Liver (tissue), 9 donors: ENCODE results near the gene SH3D19. TPM values are rescaled to one million over a fixed set of nuclear protein-coding genes. Genes with fewer than 3 reads are reported as not detected.

ENCODE experiments used
- DNase-seq: peaks from one replicate; pipeline ENCODE4 v3.0.0-alpha.2; 2017; ENCODE audit warnings: low spot score
- H3K27ac ChIP-seq, 2 donors: one replicate each; pipeline ENCODE4 v1.7.0; 2013; ENCODE audit warnings: inconsistent platforms in 2 of 2, low read length in 2 of 2, control low read depth in 1 of 2, low read depth in 1 of 2, mild to moderate bottlenecking in 1 of 2
- H3K27me3 ChIP-seq, 4 donors: one replicate each; pipeline versions ENCODE4 v1.6.1 to v1.7.0; 2013; ENCODE audit warnings: low read length in 3 of 4, inconsistent platforms in 1 of 4, mild to moderate bottlenecking in 1 of 4, moderate library complexity in 1 of 4; ENCODE audit not compliant: control insufficient read depth in 4 of 4, insufficient read depth in 4 of 4
- H3K36me3 ChIP-seq, 4 donors: one replicate each; pipeline versions ENCODE4 v1.6.1 to v1.7.0; 2013; ENCODE audit warnings: low read length in 3 of 4, mild to moderate bottlenecking in 3 of 4, low read depth in 1 of 4, moderate library complexity in 1 of 4; ENCODE audit not compliant: control insufficient read depth in 4 of 4, insufficient read depth in 3 of 4
- H3K4me1 ChIP-seq, 4 donors: one replicate each; pipeline versions ENCODE4 v1.6.1 to v1.7.0; 2013; ENCODE audit warnings: low read length in 3 of 4, mild to moderate bottlenecking in 3 of 4, moderate library complexity in 1 of 4; ENCODE audit not compliant: control insufficient read depth in 4 of 4, insufficient read depth in 4 of 4
- H3K4me3 ChIP-seq, 3 donors: one replicate each; pipeline versions ENCODE4 v1.6.1 to v1.7.0; 2013; ENCODE audit warnings: low read length in 3 of 3, control low read depth in 1 of 3, low read depth in 1 of 3, mild to moderate bottlenecking in 1 of 3
- H3K9ac ChIP-seq, 2 donors: one replicate each; pipeline ENCODE4 v1.7.0; 2013; ENCODE audit warnings: low read length in 2 of 2, mild to moderate bottlenecking in 2 of 2, moderate library complexity in 2 of 2, control low read depth in 1 of 2, low read depth in 1 of 2
- H3K9me3 ChIP-seq, 4 donors: one replicate each; pipeline versions ENCODE4 v1.6.1 to v1.7.0; 2013; ENCODE audit warnings: low read length in 3 of 4; ENCODE audit not compliant: control insufficient read depth in 4 of 4
- EGR1 ChIP-seq, 2 donors: IDR thresholded peaks; 2 replicates each; pipeline ENCODE4 v1.6.1; 2016 to 2018; ENCODE audit warnings: antibody characterized with exemption in 2 of 2, low read depth in 2 of 2
- FOXA1 ChIP-seq: IDR thresholded peaks from 2 replicates; pipeline ENCODE4 v1.6.1; 2016; ENCODE audit warnings: antibody characterized with exemption
- FOXA2 ChIP-seq: IDR thresholded peaks from 2 replicates; pipeline ENCODE4 v1.6.1; 2016; ENCODE audit warnings: antibody characterized with exemption
- GABPA ChIP-seq, 2 donors: IDR thresholded peaks in 1 of 2; conservative IDR thresholded peaks in 1 of 2; 2 replicates each; pipeline ENCODE4 v1.6.1; 2016; ENCODE audit warnings: antibody characterized with exemption in 2 of 2, mild to moderate bottlenecking in 1 of 2, moderate library complexity in 1 of 2
- HNF4A ChIP-seq, 2 donors: conservative IDR thresholded peaks; 2 replicates each; pipeline ENCODE4 v1.6.1; 2016; ENCODE audit warnings: antibody characterized with exemption in 2 of 2, mild to moderate bottlenecking in 2 of 2
- HNF4G ChIP-seq: IDR thresholded peaks from 2 replicates; pipeline ENCODE4 v1.6.1; 2016; ENCODE audit warnings: antibody characterized with exemption
- JUND ChIP-seq, 2 donors: IDR thresholded peaks; 2 replicates each; pipeline ENCODE4 v1.6.1; 2016; ENCODE audit warnings: antibody characterized with exemption in 2 of 2
- MAX ChIP-seq: IDR thresholded peaks from 2 replicates; pipeline ENCODE4 v1.6.1; 2016; ENCODE audit warnings: antibody characterized with exemption
- NR2F2 ChIP-seq: IDR thresholded peaks from 2 replicates; pipeline ENCODE4 v1.6.1; 2016; ENCODE audit warnings: antibody characterized with exemption
- RAD21 ChIP-seq, 2 donors: IDR thresholded peaks; 2 replicates each; pipeline ENCODE4 v1.6.1; 2016; ENCODE audit warnings: antibody characterized with exemption in 2 of 2, mild to moderate bottlenecking in 2 of 2
- RXRA ChIP-seq, 2 donors: IDR thresholded peaks; 2 replicates each; pipeline ENCODE4 v1.6.1; 2017 to 2018; ENCODE audit warnings: antibody characterized with exemption in 2 of 2, mild to moderate bottlenecking in 1 of 2
- SP1 ChIP-seq: IDR thresholded peaks from 2 replicates; pipeline ENCODE4 v1.6.1; 2018; ENCODE audit warnings: antibody characterized with exemption, mild to moderate bottlenecking
- TAF1 ChIP-seq: conservative IDR thresholded peaks from 2 replicates; pipeline ENCODE4 v1.6.1; 2016; ENCODE audit warnings: antibody characterized with exemption, mild to moderate bottlenecking
- YY1 ChIP-seq: IDR thresholded peaks from 2 replicates; pipeline ENCODE4 v1.6.1; 2016; ENCODE audit warnings: antibody characterized with exemption, mild to moderate bottlenecking
- ZBTB33 ChIP-seq: IDR thresholded peaks from 2 replicates; pipeline ENCODE4 v1.6.1; 2016; ENCODE audit warnings: antibody characterized with exemption
- WGBS: extraction: QIAGEN DNeasy Blood & Tissue Kit; methylation state at CpG from one replicate; pipeline ENCODE4 v1.1.7; 2013; 5-methylcytosine and 5-hydroxymethylcytosine counted together
- polyA plus RNA-seq, 2 donors: library from polyadenylated mRNA; stranded (reverse) in 1 of 2; unstranded in 1 of 2; fragments of 200-250 nt in 1 of 2; fragments of >200 nt in 1 of 2; fragmentation: Nextera tagmentation in 1 of 2; extraction: Ambion mirVana in 1 of 2; gene quantifications; one replicate each; pipeline versions ENCODE4 v1.2.1 to v1.2.3, GENCODE V29; 2013 to 2015
- total RNA-seq, 2 donors: library from RNA; depleted of rRNA; stranded (reverse); fragments of >200 nt; gene quantifications; one replicate each; pipeline ENCODE4 v1.2.3, GENCODE V29; 2014
- TF ChIP-seq, protein P1 (sequence below): fragments of 150-350 bp; IDR thresholded peaks from 2 replicates; pipeline ENCODE4 v1.5.1; 2017; ENCODE audit warnings: improper control_type of control experiment, low read depth, low read length; ENCODE audit not compliant: missing input control
- TF ChIP-seq, protein P2 (sequence below): IDR thresholded peaks from 2 replicates; pipeline ENCODE4 v1.6.1; 2016; ENCODE audit warnings: antibody characterized with exemption
- TF ChIP-seq, protein P3 (sequence below): IDR thresholded peaks from 2 replicates; pipeline ENCODE4 v1.6.1; 2016; ENCODE audit warnings: antibody characterized with exemption, mild to moderate bottlenecking
- donor health status: healthy.
- donor health status: healthy.
- donor health status: healthy.
- donor health status: healthy.
- donor health status: healthy.

Gene SH3D19
- total and polyA plus RNA-seq, 4 donors: 11.0 to 22.2 (median 17.1) TPM

- TF ChIP-seq, protein P1, sequence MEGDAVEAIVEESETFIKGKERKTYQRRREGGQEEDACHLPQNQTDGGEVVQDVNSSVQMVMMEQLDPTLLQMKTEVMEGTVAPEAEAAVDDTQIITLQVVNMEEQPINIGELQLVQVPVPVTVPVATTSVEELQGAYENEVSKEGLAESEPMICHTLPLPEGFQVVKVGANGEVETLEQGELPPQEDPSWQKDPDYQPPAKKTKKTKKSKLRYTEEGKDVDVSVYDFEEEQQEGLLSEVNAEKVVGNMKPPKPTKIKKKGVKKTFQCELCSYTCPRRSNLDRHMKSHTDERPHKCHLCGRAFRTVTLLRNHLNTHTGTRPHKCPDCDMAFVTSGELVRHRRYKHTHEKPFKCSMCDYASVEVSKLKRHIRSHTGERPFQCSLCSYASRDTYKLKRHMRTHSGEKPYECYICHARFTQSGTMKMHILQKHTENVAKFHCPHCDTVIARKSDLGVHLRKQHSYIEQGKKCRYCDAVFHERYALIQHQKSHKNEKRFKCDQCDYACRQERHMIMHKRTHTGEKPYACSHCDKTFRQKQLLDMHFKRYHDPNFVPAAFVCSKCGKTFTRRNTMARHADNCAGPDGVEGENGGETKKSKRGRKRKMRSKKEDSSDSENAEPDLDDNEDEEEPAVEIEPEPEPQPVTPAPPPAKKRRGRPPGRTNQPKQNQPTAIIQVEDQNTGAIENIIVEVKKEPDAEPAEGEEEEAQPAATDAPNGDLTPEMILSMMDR: no peak
- peak; percentile 80 to 82 for TF ChIP-seq HNF4A (conservative IDR thresholded peaks at IDR 0.05)
- peak; percentile 71 to 88 for TF ChIP-seq EGR1 (IDR thresholded peaks at IDR 0.05; ENCODE audit: low read depth in 2 of 2)
- TF ChIP-seq HNF4G: peak; percentile 55
- TF ChIP-seq, protein P2, sequence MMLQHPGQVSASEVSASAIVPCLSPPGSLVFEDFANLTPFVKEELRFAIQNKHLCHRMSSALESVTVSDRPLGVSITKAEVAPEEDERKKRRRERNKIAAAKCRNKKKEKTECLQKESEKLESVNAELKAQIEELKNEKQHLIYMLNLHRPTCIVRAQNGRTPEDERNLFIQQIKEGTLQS: no peak
- TF ChIP-seq GABPA (IDR thresholded peaks at IDR 0.05 in 1 of 2, conservative IDR thresholded peaks at IDR 0.05 in 1 of 2): no peak
- no peak for TF ChIP-seq FOXA1
- peak; percentile 96 for TF ChIP-seq MAX
- no peak for TF ChIP-seq TAF1
Measured at GRCh38 chr4:151204925-151205524, 120.4 kb downstream of the SH3D19 start (continued).

DNA sequence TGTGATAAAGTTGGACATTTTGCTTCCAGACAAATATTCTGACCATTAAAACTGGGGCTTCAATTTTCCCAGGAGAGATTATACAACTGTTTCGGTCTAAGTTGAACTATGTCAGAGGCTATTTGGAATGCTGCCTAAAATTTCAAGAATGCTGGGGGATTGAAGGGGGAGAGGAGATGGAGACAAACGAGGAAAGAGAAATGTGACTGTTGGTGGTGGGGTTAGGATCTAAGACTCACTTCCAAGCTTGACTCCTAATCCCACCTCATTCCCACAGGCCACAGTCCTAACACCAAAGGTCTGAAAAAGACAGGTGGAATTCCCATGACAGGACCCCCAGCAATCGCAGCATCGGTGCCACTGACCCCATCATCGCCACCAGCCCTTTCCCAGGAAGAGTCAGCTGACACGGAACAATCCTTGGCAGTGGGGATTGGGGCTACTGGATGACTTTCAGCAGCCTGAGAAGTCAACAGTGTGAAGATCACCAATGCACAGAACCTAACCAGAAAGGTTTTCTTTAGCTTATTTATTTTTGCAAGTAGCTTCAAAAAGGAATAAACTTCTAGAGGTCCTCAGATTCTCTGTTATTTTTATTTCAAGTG, 122.5 kb downstream of the SH3D19 start:
- TF ChIP-seq TAF1: no peak
- TF ChIP-seq RAD21 (IDR thresholded peaks at IDR 0.05): no peak
- TF ChIP-seq NR2F2: peak; percentile 21
- TF ChIP-seq HNF4G: no peak
- TF ChIP-seq, protein P2: no peak
- no peak for TF ChIP-seq HNF4A (conservative IDR thresholded peaks at IDR 0.05)
- peaks cover 0 to 11% (median 3%) of the 10 kb centered on the region in 4 donors for H3K4me1 ChIP-seq
- no peak overlapping the region for H3K27ac ChIP-seq
- H3K36me3 ChIP-seq: no peaks in the 10 kb centered on the region
- no peaks in the 10 kb centered on the region for H3K9me3 ChIP-seq
- no peak overlapping the region for H3K4me3 ChIP-seq
- no peak for DNase-seq
- no peaks in the 10 kb centered on the region for H3K27me3 ChIP-seq
- WGBS: 78% methylated on average over 6 of the region's 6 CpGs
- H3K9ac ChIP-seq: no peak overlapping the region

GRCh38 chr4:151202381-151202780, 123.0 kb downstream of the SH3D19 start:
- H3K4me3 ChIP-seq: no peak overlapping the region
- no peak for DNase-seq
- H3K4me1 ChIP-seq: peaks cover 0 to 7% (median 1%) of the 10 kb centered on the region in 4 donors
- no peak overlapping the region for H3K9ac ChIP-seq
- no peak overlapping the region for H3K27ac ChIP-seq
- WGBS: 96% methylated on average over 2 of the region's 2 CpGs
- no peaks in the 10 kb centered on the region for H3K36me3 ChIP-seq
- no peaks in the 10 kb centered on the region for H3K27me3 ChIP-seq
- no peaks in the 10 kb centered on the region for H3K9me3 ChIP-seq
- TF ChIP-seq RXRA (IDR thresholded peaks at IDR 0.05): no peak
- no peak for TF ChIP-seq RAD21 (IDR thresholded peaks at IDR 0.05)
- TF ChIP-seq MAX: no peak
- no peak for TF ChIP-seq EGR1 (IDR thresholded peaks at IDR 0.05; ENCODE audit: low read depth in 2 of 2)
- no peak for TF ChIP-seq SP1
- TF ChIP-seq, protein P3, sequence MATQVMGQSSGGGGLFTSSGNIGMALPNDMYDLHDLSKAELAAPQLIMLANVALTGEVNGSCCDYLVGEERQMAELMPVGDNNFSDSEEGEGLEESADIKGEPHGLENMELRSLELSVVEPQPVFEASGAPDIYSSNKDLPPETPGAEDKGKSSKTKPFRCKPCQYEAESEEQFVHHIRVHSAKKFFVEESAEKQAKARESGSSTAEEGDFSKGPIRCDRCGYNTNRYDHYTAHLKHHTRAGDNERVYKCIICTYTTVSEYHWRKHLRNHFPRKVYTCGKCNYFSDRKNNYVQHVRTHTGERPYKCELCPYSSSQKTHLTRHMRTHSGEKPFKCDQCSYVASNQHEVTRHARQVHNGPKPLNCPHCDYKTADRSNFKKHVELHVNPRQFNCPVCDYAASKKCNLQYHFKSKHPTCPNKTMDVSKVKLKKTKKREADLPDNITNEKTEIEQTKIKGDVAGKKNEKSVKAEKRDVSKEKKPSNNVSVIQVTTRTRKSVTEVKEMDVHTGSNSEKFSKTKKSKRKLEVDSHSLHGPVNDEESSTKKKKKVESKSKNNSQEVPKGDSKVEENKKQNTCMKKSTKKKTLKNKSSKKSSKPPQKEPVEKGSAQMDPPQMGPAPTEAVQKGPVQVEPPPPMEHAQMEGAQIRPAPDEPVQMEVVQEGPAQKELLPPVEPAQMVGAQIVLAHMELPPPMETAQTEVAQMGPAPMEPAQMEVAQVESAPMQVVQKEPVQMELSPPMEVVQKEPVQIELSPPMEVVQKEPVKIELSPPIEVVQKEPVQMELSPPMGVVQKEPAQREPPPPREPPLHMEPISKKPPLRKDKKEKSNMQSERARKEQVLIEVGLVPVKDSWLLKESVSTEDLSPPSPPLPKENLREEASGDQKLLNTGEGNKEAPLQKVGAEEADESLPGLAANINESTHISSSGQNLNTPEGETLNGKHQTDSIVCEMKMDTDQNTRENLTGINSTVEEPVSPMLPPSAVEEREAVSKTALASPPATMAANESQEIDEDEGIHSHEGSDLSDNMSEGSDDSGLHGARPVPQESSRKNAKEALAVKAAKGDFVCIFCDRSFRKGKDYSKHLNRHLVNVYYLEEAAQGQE: no peak
- TF ChIP-seq YY1: no peak
- TF ChIP-seq GABPA (IDR thresholded peaks at IDR 0.05 in 1 of 2, conservative IDR thresholded peaks at IDR 0.05 in 1 of 2): no peak
- TF ChIP-seq FOXA1: no peak
- TF ChIP-seq, protein P2: no peak
- TF ChIP-seq ZBTB33: no peak
- TF ChIP-seq NR2F2: no peak
- TF ChIP-seq FOXA2: no peak
- no peak for TF ChIP-seq HNF4A (conservative IDR thresholded peaks at IDR 0.05)
- no peak for TF ChIP-seq HNF4G
- no peak for TF ChIP-seq JUND (IDR thresholded peaks at IDR 0.05)
